Uterus (tissue), 2 donors: ENCODE results near the gene KIAA1217.

Source experiments
- CTCF ChIP-seq, 4 experiments: fragments of 200-600 bp in 2 of 4; fragments of 450-650 bp in 2 of 4; sonication (generic) in 2 of 4; IDR thresholded peaks; one replicate each; pipeline ENCODE4 v1.5.1; 2016 to 2019; ENCODE audit warnings: antibody characterized with exemption in 4 of 4, mild to moderate bottlenecking in 2 of 4, moderate library complexity in 1 of 4
- POLR2A ChIP-seq, 2 donors: fragments of 450-650 bp; IDR thresholded peaks; one replicate each; pipeline ENCODE4 v1.6.1; 2016; ENCODE audit warnings: antibody characterized with exemption in 2 of 2, mild to moderate bottlenecking in 1 of 2, moderate library complexity in 1 of 2

- TF ChIP-seq POLR2A (IDR thresholded peaks at IDR 0.05) = no peak
- no peak for TF ChIP-seq CTCF (IDR thresholded peaks at IDR 0.05)
Observed at GRCh38 chr10:24449321-24449740, 240.4 kb downstream of the KIAA1217 start.
